ENCODE results near the gene FNDC10. TPM values are rescaled to one million over a fixed set of nuclear protein-coding genes. Genes with fewer than 3 reads are reported as not detected.

Gene FNDC10
- total and polyA plus RNA-seq, 2 donors (not counting 3 experiments of a cell fraction or from before 2014, with no cell fraction given): 1.5 to 2.3 TPM

DNA sequence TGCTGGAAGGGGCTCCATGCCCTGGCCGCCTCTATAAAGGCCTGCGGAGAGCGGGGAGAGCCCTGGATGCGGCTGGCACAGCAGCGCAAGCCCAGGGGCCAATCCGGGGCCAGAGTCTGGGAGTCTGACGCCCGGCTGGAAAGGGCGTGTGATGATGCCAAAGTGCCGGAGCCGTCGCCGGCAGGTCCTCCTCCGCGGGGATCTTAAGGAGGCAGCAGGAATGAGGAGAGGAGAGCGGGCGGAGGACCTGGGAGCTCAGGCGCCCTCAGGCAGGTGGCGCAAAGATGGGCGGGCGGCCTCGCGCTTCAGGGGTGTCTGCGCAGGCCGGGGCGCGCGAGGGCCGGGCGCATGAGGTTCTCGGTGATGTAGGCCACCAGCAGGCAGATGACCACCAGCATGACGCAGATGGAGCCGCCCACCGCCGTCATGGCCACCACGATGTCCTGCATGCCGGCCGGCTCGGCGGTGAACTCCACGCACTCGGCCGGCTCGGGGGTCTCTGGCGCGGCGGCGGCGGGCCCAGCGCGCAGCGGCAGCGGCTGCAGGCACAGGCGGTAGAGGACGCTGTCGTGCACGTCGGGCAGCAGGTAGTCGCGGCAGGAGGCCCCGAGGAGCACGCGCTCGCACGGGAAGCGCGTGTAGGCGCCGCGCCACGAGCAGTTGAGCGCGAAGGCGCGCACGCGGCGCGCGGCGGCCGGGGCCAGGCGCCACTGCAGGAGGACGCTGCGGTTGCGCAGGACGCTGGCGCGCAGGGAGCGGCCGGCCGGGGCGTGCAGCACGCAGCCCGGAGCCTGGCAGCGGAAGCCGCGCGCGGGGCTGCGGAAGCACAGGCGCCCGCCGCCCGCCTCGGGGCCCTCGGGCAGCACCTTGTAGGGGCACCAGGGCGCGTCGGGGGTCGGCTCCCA, 653 bp downstream of the FNDC10 start:
- Histone ChIP-seq H3K36me3 (ENCODE audit: control insufficient read depth in 2 of 2, extremely low read depth in 1 of 2, insufficient read depth in 2 of 2, low read length in 2 of 2) (no peaks in the 10 kb centered on the region), H3K4me3 (replicated peaks in 1 of 3; ENCODE audit: insufficient read depth in 1 of 3, low read depth in 1 of 3, low read length in 3 of 3) (no peak overlapping the region), H3K4me1 (ENCODE audit: control insufficient read depth, extremely low read depth, insufficient read depth, low read length) (no peaks in the 10 kb centered on the region), H3K27me3 (ENCODE audit: control insufficient read depth in 2 of 2, insufficient read depth in 2 of 2, low read length in 2 of 2) (peaks cover 18 to 31% of the 10 kb centered on the region in 2 experiments), H3K9me3 (replicated peaks; ENCODE audit: control insufficient read depth, insufficient read depth, low read length) (no peaks in the 10 kb centered on the region), H3K9me1 (replicated peaks; ENCODE audit: control insufficient read depth, extremely low read depth, insufficient read depth, low read length) (no peaks in the 10 kb centered on the region), H3K4me2 (ENCODE audit: insufficient read depth, low read length) (no peak overlapping the region), H2AFZ (ENCODE audit: low read depth, low read length) (peak overlapping the region; percentile 63), H3K27ac (ENCODE audit: insufficient read depth, low read depth, low read length) (no peak overlapping the region), H3K9ac (replicated peaks; ENCODE audit: extremely low read depth, insufficient read depth, low read length) (no peak overlapping the region), H4K20me1 (replicated peaks; ENCODE audit: control insufficient read depth, extremely low read depth, insufficient read depth, low read length) (no peaks in the 10 kb centered on the region), H3K79me2 (ENCODE audit: control insufficient read depth, insufficient read depth, low read length) (no peaks in the 10 kb centered on the region)
- ChIA-PET CTCF (no interaction called here), POLR2A (no interaction called here)
- intact Hi-C loops (cut with micrococcal nuclease): no loop called here
- FAIRE-seq (no peak), DNase-seq (ENCODE audit: low read depth, low spot score) (no peak)
- no peak for TF ChIP-seq POLR2AphosphoS5 (IDR thresholded peaks at IDR 0.05; ENCODE audit: insufficient read depth, low read depth, low read length)
- TF ChIP-seq, protein P1, sequence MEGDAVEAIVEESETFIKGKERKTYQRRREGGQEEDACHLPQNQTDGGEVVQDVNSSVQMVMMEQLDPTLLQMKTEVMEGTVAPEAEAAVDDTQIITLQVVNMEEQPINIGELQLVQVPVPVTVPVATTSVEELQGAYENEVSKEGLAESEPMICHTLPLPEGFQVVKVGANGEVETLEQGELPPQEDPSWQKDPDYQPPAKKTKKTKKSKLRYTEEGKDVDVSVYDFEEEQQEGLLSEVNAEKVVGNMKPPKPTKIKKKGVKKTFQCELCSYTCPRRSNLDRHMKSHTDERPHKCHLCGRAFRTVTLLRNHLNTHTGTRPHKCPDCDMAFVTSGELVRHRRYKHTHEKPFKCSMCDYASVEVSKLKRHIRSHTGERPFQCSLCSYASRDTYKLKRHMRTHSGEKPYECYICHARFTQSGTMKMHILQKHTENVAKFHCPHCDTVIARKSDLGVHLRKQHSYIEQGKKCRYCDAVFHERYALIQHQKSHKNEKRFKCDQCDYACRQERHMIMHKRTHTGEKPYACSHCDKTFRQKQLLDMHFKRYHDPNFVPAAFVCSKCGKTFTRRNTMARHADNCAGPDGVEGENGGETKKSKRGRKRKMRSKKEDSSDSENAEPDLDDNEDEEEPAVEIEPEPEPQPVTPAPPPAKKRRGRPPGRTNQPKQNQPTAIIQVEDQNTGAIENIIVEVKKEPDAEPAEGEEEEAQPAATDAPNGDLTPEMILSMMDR (IDR thresholded peaks at IDR 0.05; ENCODE audit: extremely low read depth in 1 of 2, insufficient read depth in 1 of 2, low read depth in 1 of 2, low read length in 2 of 2): peak; percentile 4 to 7
- dilution Hi-C loops (cut with MboI; ENCODE audit: extremely low pct_ligation_motif_present, low sequenced_read_pairs): no loop called here
- BruUV-seq (replicated peaks): no TSS peak

DNA sequence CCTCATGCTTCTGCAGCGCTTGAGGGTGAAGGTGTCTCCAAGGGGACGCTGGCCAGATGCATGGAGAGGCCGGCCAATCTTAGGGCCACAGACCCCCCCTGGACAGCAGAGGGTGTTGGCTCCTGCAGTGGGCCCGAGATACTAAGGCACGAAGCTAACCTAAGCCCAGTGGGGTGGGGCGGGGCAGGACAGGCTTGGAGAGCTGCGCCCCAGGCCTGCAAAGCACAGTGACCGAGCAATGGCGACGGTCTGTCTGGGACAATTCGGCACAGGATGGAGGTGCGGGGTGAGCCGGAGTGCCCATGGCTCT, 1.3 kb downstream of the FNDC10 start:
- no peak overlapping the region for H3K4me3 ChIP-seq (replicated peaks in 1 of 3; ENCODE audit: insufficient read depth in 1 of 3, low read depth in 1 of 3, low read length in 3 of 3)
- H3K4me1 ChIP-seq (ENCODE audit: control insufficient read depth, extremely low read depth, insufficient read depth, low read length): no peaks in the 10 kb centered on the region
- FAIRE-seq (no peak), DNase-seq (ENCODE audit: low read depth, low spot score) (no peak)
- TF ChIP-seq GATA2 (IDR thresholded peaks at IDR 0.05; ENCODE audit: insufficient read depth, insufficient read length, low read depth, low read length) (no peak), JUN (IDR thresholded peaks at IDR 0.05; ENCODE audit: borderline replicate concordance, insufficient read depth, insufficient read length, low read depth) (no peak), POLR2A (IDR thresholded peaks at IDR 0.05; ENCODE audit: low read depth, low read length) (no peak), EZH2 (IDR thresholded peaks at IDR 0.05; ENCODE audit: borderline replicate concordance, low read depth, low read length, severe bottlenecking) (no peak), POLR2AphosphoS5 (IDR thresholded peaks at IDR 0.05; ENCODE audit: insufficient read depth, low read depth, low read length) (no peak), MYC (IDR thresholded peaks at IDR 0.05; ENCODE audit: low read depth, low read length) (no peak), FOS (IDR thresholded peaks at IDR 0.05; ENCODE audit: borderline replicate concordance, insufficient read depth, low read length) (no peak)
- TF ChIP-seq, protein P2, sequence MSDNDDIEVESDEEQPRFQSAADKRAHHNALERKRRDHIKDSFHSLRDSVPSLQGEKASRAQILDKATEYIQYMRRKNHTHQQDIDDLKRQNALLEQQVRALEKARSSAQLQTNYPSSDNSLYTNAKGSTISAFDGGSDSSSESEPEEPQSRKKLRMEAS (IDR thresholded peaks at IDR 0.05; ENCODE audit: insufficient read depth, insufficient read length): no peak
- TF ChIP-seq, protein P1 (IDR thresholded peaks at IDR 0.05; ENCODE audit: extremely low read depth in 1 of 2, insufficient read depth in 1 of 2, low read depth in 1 of 2, low read length in 2 of 2): no peak
- no peak overlapping the region for H2AFZ ChIP-seq (ENCODE audit: low read depth, low read length)
- H3K27me3 ChIP-seq (ENCODE audit: control insufficient read depth in 2 of 2, insufficient read depth in 2 of 2, low read length in 2 of 2): peaks cover 18 to 31% of the 10 kb centered on the region in 2 experiments
- no peak overlapping the region for H3K27ac ChIP-seq (ENCODE audit: insufficient read depth, low read depth, low read length)
- no peaks in the 10 kb centered on the region for H3K9me3 ChIP-seq (replicated peaks; ENCODE audit: control insufficient read depth, insufficient read depth, low read length)
- H3K4me2 ChIP-seq (ENCODE audit: insufficient read depth, low read length): no peak overlapping the region
- intact Hi-C loops (cut with micrococcal nuclease) (no loop called here), dilution Hi-C loops (cut with MboI; ENCODE audit: extremely low pct_ligation_motif_present, low sequenced_read_pairs) (no loop called here)
- ChIA-PET POLR2A (no interaction called here), CTCF (no interaction called here)
- no peaks in the 10 kb centered on the region for H3K9me1 ChIP-seq (replicated peaks; ENCODE audit: control insufficient read depth, extremely low read depth, insufficient read depth, low read length)
- no TSS peak for BruUV-seq (replicated peaks)
- H3K36me3 ChIP-seq (ENCODE audit: control insufficient read depth in 2 of 2, extremely low read depth in 1 of 2, insufficient read depth in 2 of 2, low read length in 2 of 2): no peaks in the 10 kb centered on the region
- no peaks in the 10 kb centered on the region for H4K20me1 ChIP-seq (replicated peaks; ENCODE audit: control insufficient read depth, extremely low read depth, insufficient read depth, low read length)
- H3K9ac ChIP-seq (replicated peaks; ENCODE audit: extremely low read depth, insufficient read depth, low read length): no peak overlapping the region
- H3K79me2 ChIP-seq (ENCODE audit: control insufficient read depth, insufficient read depth, low read length): no peaks in the 10 kb centered on the region

All from endothelial cell of umbilical vein (primary cell).